K562 (cell line): Measurements from ENCODE around the gene CATSPER4. TPM values are rescaled to one million over a fixed set of nuclear protein-coding genes. Genes with fewer than 3 reads are reported as not detected.
A peak's percentile ranks its signal among the peaks of the same experiment; 100 is the strongest.

Experiments
- HNRNPH1 ChIP-seq: fragments of 200-400 bp; formaldehyde crosslinking; optimal IDR thresholded peaks from 2 replicates; pipeline ENCODE3; 2017; ENCODE audit warnings: low read depth, mild to moderate bottlenecking, low read length, moderate library complexity
- PURB ChIP-seq: sonication (generic); formaldehyde crosslinking; IDR thresholded peaks from 2 replicates; pipeline ENCODE4 v1.9.0; 2021; ENCODE audit warnings: low read depth, mild to moderate bottlenecking, missing genetic modification reagents
- PYGO2 ChIP-seq: fragments of 450-650 bp; IDR thresholded peaks from 2 replicates; pipeline ENCODE4 v1.6.1; 2016; ENCODE audit warnings: mild to moderate bottlenecking, missing genetic modification characterization, moderate library complexity, missing compliant biosample characterization
- RUNX1 ChIP-seq: sonication (generic); IDR thresholded peaks from 2 replicates; pipeline ENCODE4 v1.6.1; 2016; ENCODE audit warnings: antibody characterized with exemption, low read depth
- ZKSCAN3 ChIP-seq: fragments of 250-450 bp; sonication (Bioruptor Pico); IDR thresholded peaks from 2 replicates; pipeline ENCODE4 v1.4.0; 2020
- ZNF124 ChIP-seq: sonication (generic); formaldehyde crosslinking; IDR thresholded peaks from 2 replicates; pipeline ENCODE4 v1.8.1; 2022; ENCODE audit warnings: missing genetic modification reagents
- ZNF589 ChIP-seq: fragments of 200-800 bp; sonication (Bioruptor generic); IDR thresholded peaks from 2 replicates; pipeline ENCODE4 v1.6.1; 2016; ENCODE audit warnings: low read depth, missing genetic modification characterization, missing compliant biosample characterization
- polyA plus RNA-seq, 8 experiments: library from polyadenylated mRNA; depleted of rRNA in 4 of 8; stranded (reverse) in 5 of 8; unstranded in 3 of 8; fragments of >200 nt; fragmentation: Nextera tagmentation in 2 of 8; fragmentation: Illumina TruSeq in 1 of 8; extraction: Ambion mirVana in 2 of 8; extraction: Trizol in 1 of 8; gene quantifications; 2 replicates each; pipeline versions ENCODE4 v1.2.1 to v1.2.3, GENCODE V29; 2011 to 2014; ENCODE audit warnings: inconsistent platforms in 1 of 8, missing spikeins in 1 of 8
- total RNA-seq, 7 experiments: library from RNA; depleted of rRNA in 6 of 7; stranded (reverse); fragments of >200 nt in 6 of 7; fragmentation: Illumina TruSeq in 2 of 7; extraction: Trizol in 2 of 7; gene quantifications; 2 replicates each; pipeline versions ENCODE4 v1.2.1 to v1.2.3, GENCODE V29; 2011 to 2021; ENCODE audit warnings: low replicate concordance in 1 of 7
- TF ChIP-seq, protein P1 (sequence below): fragments of 450-650 bp; IDR thresholded peaks from 2 replicates; pipeline ENCODE4 v1.6.1; 2016; ENCODE audit warnings: mild to moderate bottlenecking, moderate library complexity
- TF ChIP-seq, protein P2 (sequence below): sonication (generic); formaldehyde crosslinking; IDR thresholded peaks from 2 replicates; pipeline ENCODE4 v1.8.1; 2023; ENCODE audit warnings: mild to moderate bottlenecking, missing genetic modification reagents
- TF ChIP-seq, protein P3 (sequence below): sonication (generic); formaldehyde crosslinking; IDR thresholded peaks from 2 replicates; pipeline ENCODE4 v1.8.0; 2022; ENCODE audit warnings: mild to moderate bottlenecking, missing genetic modification reagents
- TF ChIP-seq, protein P4 (sequence below): fragments of 450-650 bp; formaldehyde crosslinking; IDR thresholded peaks from 2 replicates; pipeline ENCODE4 v1.4.0; 2022; ENCODE audit warnings: mild to moderate bottlenecking, moderate library complexity

CATSPER4 gene
- total and polyA plus RNA-seq, 9 of the 15 experiments (the other 6 are each of a cell fraction or from before 2014, with no cell fraction given) = 0.04 to 0.13 TPM; not detected in 7

DNA sequence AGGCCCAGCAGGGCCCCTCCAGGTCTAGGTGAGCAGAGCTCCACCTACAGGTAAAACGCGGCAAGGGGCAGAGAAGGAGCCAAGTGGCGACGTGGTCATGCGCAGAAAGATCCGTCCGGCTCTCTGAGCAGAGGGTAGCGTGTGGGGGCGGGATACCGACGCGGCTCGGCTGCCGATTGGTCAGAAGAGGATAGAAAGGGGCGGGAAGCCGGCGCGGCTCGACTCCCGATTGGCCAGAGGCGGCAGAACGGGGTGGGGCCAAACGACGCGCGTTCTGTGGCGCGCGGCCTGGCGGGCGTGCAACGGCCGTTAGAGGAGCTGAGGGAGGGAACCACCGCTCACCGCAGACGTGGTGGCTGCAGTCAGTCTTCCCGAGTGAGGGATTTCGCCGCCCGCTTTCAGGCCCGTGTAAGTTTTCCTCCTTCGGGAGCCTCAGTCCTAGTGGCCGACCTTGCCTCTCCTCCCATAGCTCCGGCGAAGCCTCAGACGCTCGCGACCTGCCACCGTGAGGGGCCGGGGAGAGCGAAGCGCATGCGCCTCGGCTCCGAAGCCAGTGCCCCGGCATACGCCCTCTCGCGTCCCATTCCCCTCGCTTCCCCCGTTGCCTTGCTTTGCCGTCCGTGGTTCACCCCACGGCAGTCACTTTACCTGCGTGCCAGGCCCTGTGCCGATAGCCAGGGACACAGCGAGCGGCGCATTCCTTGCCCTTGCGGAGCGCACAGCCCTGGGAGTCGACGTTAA lies 43.7 kb downstream of the CATSPER4 start, which contains the start of gene CEP85 (continued):
- TF ChIP-seq, protein P1, sequence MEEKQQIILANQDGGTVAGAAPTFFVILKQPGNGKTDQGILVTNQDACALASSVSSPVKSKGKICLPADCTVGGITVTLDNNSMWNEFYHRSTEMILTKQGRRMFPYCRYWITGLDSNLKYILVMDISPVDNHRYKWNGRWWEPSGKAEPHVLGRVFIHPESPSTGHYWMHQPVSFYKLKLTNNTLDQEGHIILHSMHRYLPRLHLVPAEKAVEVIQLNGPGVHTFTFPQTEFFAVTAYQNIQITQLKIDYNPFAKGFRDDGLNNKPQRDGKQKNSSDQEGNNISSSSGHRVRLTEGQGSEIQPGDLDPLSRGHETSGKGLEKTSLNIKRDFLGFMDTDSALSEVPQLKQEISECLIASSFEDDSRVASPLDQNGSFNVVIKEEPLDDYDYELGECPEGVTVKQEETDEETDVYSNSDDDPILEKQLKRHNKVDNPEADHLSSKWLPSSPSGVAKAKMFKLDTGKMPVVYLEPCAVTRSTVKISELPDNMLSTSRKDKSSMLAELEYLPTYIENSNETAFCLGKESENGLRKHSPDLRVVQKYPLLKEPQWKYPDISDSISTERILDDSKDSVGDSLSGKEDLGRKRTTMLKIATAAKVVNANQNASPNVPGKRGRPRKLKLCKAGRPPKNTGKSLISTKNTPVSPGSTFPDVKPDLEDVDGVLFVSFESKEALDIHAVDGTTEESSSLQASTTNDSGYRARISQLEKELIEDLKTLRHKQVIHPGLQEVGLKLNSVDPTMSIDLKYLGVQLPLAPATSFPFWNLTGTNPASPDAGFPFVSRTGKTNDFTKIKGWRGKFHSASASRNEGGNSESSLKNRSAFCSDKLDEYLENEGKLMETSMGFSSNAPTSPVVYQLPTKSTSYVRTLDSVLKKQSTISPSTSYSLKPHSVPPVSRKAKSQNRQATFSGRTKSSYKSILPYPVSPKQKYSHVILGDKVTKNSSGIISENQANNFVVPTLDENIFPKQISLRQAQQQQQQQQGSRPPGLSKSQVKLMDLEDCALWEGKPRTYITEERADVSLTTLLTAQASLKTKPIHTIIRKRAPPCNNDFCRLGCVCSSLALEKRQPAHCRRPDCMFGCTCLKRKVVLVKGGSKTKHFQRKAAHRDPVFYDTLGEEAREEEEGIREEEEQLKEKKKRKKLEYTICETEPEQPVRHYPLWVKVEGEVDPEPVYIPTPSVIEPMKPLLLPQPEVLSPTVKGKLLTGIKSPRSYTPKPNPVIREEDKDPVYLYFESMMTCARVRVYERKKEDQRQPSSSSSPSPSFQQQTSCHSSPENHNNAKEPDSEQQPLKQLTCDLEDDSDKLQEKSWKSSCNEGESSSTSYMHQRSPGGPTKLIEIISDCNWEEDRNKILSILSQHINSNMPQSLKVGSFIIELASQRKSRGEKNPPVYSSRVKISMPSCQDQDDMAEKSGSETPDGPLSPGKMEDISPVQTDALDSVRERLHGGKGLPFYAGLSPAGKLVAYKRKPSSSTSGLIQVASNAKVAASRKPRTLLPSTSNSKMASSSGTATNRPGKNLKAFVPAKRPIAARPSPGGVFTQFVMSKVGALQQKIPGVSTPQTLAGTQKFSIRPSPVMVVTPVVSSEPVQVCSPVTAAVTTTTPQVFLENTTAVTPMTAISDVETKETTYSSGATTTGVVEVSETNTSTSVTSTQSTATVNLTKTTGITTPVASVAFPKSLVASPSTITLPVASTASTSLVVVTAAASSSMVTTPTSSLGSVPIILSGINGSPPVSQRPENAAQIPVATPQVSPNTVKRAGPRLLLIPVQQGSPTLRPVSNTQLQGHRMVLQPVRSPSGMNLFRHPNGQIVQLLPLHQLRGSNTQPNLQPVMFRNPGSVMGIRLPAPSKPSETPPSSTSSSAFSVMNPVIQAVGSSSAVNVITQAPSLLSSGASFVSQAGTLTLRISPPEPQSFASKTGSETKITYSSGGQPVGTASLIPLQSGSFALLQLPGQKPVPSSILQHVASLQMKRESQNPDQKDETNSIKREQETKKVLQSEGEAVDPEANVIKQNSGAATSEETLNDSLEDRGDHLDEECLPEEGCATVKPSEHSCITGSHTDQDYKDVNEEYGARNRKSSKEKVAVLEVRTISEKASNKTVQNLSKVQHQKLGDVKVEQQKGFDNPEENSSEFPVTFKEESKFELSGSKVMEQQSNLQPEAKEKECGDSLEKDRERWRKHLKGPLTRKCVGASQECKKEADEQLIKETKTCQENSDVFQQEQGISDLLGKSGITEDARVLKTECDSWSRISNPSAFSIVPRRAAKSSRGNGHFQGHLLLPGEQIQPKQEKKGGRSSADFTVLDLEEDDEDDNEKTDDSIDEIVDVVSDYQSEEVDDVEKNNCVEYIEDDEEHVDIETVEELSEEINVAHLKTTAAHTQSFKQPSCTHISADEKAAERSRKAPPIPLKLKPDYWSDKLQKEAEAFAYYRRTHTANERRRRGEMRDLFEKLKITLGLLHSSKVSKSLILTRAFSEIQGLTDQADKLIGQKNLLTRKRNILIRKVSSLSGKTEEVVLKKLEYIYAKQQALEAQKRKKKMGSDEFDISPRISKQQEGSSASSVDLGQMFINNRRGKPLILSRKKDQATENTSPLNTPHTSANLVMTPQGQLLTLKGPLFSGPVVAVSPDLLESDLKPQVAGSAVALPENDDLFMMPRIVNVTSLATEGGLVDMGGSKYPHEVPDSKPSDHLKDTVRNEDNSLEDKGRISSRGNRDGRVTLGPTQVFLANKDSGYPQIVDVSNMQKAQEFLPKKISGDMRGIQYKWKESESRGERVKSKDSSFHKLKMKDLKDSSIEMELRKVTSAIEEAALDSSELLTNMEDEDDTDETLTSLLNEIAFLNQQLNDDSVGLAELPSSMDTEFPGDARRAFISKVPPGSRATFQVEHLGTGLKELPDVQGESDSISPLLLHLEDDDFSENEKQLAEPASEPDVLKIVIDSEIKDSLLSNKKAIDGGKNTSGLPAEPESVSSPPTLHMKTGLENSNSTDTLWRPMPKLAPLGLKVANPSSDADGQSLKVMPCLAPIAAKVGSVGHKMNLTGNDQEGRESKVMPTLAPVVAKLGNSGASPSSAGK = peak; percentile 73
- no peak for TF ChIP-seq PURB (CRISPR knock-in tag)
- TF ChIP-seq, protein P2, sequence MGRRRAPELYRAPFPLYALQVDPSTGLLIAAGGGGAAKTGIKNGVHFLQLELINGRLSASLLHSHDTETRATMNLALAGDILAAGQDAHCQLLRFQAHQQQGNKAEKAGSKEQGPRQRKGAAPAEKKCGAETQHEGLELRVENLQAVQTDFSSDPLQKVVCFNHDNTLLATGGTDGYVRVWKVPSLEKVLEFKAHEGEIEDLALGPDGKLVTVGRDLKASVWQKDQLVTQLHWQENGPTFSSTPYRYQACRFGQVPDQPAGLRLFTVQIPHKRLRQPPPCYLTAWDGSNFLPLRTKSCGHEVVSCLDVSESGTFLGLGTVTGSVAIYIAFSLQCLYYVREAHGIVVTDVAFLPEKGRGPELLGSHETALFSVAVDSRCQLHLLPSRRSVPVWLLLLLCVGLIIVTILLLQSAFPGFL (CRISPR knock-in tag) = peak; percentile 8; the same call in 1 of the 2 replicates
- no peak for TF ChIP-seq RUNX1
- TF ChIP-seq, protein P3, sequence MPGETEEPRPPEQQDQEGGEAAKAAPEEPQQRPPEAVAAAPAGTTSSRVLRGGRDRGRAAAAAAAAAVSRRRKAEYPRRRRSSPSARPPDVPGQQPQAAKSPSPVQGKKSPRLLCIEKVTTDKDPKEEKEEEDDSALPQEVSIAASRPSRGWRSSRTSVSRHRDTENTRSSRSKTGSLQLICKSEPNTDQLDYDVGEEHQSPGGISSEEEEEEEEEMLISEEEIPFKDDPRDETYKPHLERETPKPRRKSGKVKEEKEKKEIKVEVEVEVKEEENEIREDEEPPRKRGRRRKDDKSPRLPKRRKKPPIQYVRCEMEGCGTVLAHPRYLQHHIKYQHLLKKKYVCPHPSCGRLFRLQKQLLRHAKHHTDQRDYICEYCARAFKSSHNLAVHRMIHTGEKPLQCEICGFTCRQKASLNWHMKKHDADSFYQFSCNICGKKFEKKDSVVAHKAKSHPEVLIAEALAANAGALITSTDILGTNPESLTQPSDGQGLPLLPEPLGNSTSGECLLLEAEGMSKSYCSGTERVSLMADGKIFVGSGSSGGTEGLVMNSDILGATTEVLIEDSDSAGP = 0 out of 2 replicates have a peak, but pooled peaks have one; percentile 5
- TF ChIP-seq ZKSCAN3 (CRISPR knock-in tag) = no peak
- TF ChIP-seq PYGO2 (tag) = no peak
- TF ChIP-seq ZNF124 (CRISPR knock-in tag) = no peak
- TF ChIP-seq HNRNPH1 = no peak
- TF ChIP-seq ZNF589 (CRISPR knock-in tag) = peak; percentile 4; the same call in 1 of the 2 replicates
- TF ChIP-seq, protein P4, sequence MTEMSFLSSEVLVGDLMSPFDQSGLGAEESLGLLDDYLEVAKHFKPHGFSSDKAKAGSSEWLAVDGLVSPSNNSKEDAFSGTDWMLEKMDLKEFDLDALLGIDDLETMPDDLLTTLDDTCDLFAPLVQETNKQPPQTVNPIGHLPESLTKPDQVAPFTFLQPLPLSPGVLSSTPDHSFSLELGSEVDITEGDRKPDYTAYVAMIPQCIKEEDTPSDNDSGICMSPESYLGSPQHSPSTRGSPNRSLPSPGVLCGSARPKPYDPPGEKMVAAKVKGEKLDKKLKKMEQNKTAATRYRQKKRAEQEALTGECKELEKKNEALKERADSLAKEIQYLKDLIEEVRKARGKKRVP (CRISPR knock-in tag) = peak; percentile 58; the same call in 1 of the 2 replicates
